Large intestine (tissue), 3 donors: ENCODE results near the gene KL. TPM values are rescaled to one million over a fixed set of nuclear protein-coding genes. Genes with fewer than 3 reads are reported as not detected.

ENCODE experiments used
- DNase-seq, 2 donors: peaks; one replicate each; pipeline versions ENCODE4 v3.0.0 to v3.0.0-alpha.2; 2013
- H3K27ac ChIP-seq: one replicate; pipeline ENCODE4 v1.5.1; 2013; ENCODE audit warnings: low read length
- H3K27me3 ChIP-seq: 2 replicates; pipeline ENCODE4 v1.6.1; 2013; ENCODE audit warnings: low read length; ENCODE audit not compliant: control insufficient read depth, insufficient read depth
- H3K36me3 ChIP-seq: 2 replicates; pipeline ENCODE4 v1.6.1; 2013; ENCODE audit warnings: low read length; ENCODE audit not compliant: control insufficient read depth, insufficient read depth
- H3K4me1 ChIP-seq: one replicate; pipeline ENCODE4 v1.6.1; 2013; ENCODE audit warnings: low read length; ENCODE audit not compliant: control insufficient read depth, insufficient read depth
- H3K4me3 ChIP-seq: one replicate; pipeline ENCODE4 v1.5.1; 2013; ENCODE audit warnings: low read length
- H3K9me3 ChIP-seq: one replicate; pipeline ENCODE4 v1.6.1; 2013; ENCODE audit warnings: mild to moderate bottlenecking, low read depth, low read length, moderate library complexity; ENCODE audit not compliant: control insufficient read depth
- WGBS: methylation state at CpG from one replicate; pipeline ENCODE4 v1.1.5; 2013; ENCODE audit warnings: low lambda C conversion rate; ENCODE audit not compliant: insufficient coverage; 5-methylcytosine and 5-hydroxymethylcytosine counted together
- polyA plus RNA-seq: library from polyadenylated mRNA; unstranded; fragments of 120-200 nt; gene quantifications from one replicate; pipeline ENCODE4 v1.2.1, GENCODE V29; 2013

Gene KL
- polyA plus RNA-seq, 1 donor, result 3.9 TPM

DNA sequence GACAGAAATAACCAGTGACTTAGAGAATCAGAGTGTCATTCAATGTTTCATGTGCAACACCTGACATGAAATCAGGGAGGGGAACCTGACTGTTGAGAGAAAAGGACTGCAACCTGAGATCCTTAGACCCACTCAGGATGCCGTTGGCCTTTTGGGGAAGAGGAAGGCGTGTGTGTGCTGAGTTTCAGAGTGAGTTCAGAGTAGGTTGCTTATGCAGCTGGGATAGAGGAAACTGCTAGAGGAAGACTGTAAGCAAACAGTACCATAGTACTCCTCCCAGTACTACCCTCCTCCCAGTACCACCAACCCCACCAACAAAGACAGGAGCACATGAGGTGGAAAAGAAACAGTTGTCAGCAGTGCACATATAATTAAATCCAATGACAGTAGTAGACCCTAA is 63.7 kb downstream of the KL start:
- Histone ChIP-seq H3K4me1 (peaks cover 21% of the 10 kb centered on the region), H3K27ac (no peak overlapping the region), H3K9me3 (no peaks in the 10 kb centered on the region), H3K27me3 (no peaks in the 10 kb centered on the region), H3K36me3 (no peaks in the 10 kb centered on the region), H3K4me3 (no peak overlapping the region)
- DNase-seq, result no peak
- no CpG with 5 or more reads among the region's 2 CpGs for WGBS

DNA sequence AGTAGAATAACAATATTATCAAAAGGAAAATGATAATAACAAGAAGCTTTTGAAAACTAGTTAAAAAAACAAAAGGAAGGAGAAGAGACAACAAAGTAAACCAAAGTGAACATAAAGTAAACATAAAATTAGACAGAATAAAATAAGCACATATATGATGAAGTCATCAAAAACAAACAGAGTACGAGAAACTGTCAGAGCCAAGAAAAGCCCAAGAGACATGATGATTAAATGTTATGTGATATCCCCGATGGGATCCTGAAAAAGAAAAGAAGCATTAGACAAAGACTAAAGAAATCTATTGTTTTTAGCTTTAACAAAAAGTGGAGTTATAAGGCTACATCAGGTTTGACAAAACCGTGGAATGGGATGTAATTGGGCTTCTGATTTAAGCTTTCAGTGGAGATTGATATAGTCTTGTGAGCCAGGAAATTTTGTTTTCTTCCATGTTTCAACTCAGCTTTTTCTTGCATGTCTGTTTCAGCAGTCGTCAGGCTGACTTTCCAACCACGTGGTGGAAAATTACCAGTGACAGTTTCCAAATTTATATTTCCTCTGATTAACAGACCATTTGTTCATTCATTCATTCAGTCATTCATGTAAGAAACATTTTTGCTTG is 64.9 kb downstream of the KL start:
- no peak overlapping the region for H3K27ac ChIP-seq
- no peaks in the 10 kb centered on the region for H3K36me3 ChIP-seq
- 74% methylated on average over 4 of the region's 5 CpGs for WGBS
- DNase-seq, result no peak
- no peaks in the 10 kb centered on the region for H3K9me3 ChIP-seq
- H3K4me3 ChIP-seq, result no peak overlapping the region
- H3K4me1 ChIP-seq, result peaks cover 11% of the 10 kb centered on the region
- no peaks in the 10 kb centered on the region for H3K27me3 ChIP-seq

DNA sequence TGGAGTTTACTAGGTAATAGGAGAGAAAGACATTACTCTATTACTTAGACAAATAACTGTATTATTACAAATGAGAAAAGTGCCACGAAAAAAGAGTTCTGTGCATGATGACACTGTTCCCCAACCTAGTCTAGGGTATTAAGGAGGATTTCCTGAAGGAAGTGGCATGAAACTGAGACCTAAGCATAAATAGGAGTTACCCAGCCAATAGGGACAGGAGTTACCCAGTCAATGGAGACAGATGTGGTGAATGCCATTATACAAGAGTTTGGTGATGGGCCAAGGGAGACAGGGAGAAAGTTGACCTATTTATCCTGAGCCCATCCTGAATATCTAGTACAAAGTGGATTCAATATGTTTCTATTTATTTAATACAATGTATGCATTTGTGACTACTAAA is 65.4 kb downstream of the KL start:
- no CpG with 5 or more reads among the region's 1 CpG for WGBS
- Histone ChIP-seq H3K4me1 (peaks cover 5% of the 10 kb centered on the region), H3K27me3 (no peaks in the 10 kb centered on the region), H3K4me3 (no peak overlapping the region), H3K27ac (no peak overlapping the region), H3K9me3 (no peaks in the 10 kb centered on the region), H3K36me3 (no peaks in the 10 kb centered on the region)
- DNase-seq, result no peak

DNA sequence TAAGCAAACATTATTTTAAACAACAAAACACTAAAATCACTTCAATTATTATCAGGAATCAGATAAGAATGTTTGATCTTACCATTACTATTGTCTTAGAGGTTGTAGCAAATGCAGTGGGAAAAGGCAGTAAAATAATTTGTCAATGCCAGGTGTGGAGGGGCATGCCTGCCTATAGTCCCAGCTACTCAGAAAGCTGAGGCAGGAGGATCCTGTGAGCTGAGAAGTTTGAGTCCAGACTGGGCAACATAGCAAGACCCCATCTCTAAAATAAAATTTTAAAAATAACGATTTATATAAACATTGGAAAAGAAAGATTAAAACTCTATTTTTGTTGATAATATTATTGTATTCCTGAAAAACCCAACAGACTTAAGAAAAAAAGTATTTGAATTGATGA is 66.8 kb downstream of the KL start:
- Histone ChIP-seq H3K27ac (no peak overlapping the region), H3K9me3 (no peaks in the 10 kb centered on the region), H3K36me3 (no peaks in the 10 kb centered on the region), H3K4me3 (no peak overlapping the region), H3K4me1 (peaks cover 10% of the 10 kb centered on the region), H3K27me3 (no peaks in the 10 kb centered on the region)
- 88% methylated on average over 1 of the region's 1 CpG for WGBS
- DNase-seq, result no peak

DNA sequence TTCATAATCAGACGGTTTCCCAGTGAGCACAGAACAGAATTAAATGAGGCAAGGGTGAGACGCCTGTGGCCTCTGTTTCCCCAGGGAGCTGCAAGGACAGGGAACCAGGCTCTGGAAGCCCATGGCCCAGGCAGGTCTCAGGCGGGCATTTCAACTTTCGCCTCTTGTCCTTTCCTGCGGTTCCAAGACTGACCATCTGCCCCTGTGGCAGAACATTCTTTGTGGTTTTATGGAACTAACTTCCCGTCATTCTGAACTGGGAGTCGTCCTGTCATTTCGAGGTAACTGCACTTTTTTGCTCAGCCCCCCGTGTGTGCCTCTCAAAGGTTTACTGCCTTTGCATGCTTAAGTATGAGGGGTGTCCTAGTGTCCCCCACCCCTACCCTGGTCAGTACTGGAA is 70.9 kb downstream of the KL start:
- Histone ChIP-seq H3K36me3 (no peaks in the 10 kb centered on the region), H3K9me3 (no peaks in the 10 kb centered on the region), H3K4me3 (no peak overlapping the region), H3K4me1 (peaks cover 15% of the 10 kb centered on the region), H3K27me3 (no peaks in the 10 kb centered on the region), H3K27ac (no peak overlapping the region)
- no CpG with 5 or more reads among the region's 9 CpGs for WGBS
- no peak for DNase-seq

DNA sequence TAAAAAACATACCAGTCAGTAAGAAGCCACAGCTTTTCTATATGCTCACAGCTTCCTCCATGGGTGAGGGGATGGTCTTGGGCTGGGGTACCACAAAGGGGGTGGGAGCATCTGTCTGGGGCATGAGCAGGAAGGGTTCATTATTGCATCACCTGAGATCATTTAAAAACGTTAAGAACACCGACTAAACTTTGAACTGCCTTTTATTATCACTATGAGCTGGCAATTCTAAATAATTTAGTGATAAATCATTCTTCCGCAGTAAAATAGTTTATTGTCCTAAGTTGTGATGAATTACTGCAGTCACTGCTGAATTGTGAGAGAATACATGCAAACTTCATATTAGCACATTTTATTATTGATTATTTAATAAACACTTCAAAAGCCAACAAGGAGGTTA is 71.6 kb downstream of the KL start:
- no peaks in the 10 kb centered on the region for H3K36me3 ChIP-seq
- H3K4me3 ChIP-seq, result no peak overlapping the region
- H3K27me3 ChIP-seq, result no peaks in the 10 kb centered on the region
- H3K27ac ChIP-seq, result no peak overlapping the region
- 10% methylated on average over 2 of the region's 3 CpGs for WGBS
- peak; percentile 38 to 81 for DNase-seq
- no peaks in the 10 kb centered on the region for H3K9me3 ChIP-seq
- H3K4me1 ChIP-seq, result peaks cover 15% of the 10 kb centered on the region

DNA sequence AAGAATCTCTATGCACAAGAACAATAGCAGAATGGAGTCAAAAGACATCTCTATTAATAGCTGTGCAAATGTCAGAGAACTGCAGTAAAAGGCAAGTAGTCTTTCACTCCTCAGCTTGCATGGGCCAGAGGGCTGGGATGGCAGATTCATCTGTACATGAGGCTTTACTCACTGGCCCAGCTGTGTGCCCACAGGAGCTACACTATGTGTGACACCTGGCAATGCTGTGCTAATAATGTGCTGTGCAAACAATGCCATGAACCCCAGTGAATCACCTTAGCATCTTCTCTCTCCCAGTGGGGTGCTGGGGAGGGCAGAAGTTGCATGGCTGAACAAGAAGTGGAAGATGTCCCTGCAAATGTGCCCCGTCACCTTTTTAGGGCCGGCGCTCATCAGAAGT is 73.1 kb downstream of the KL start:
- no peak for DNase-seq
- no peak overlapping the region for H3K27ac ChIP-seq
- WGBS, result no CpG with 5 or more reads among the region's 3 CpGs
- H3K36me3 ChIP-seq, result no peaks in the 10 kb centered on the region
- H3K4me3 ChIP-seq, result no peak overlapping the region
- no peaks in the 10 kb centered on the region for H3K9me3 ChIP-seq
- H3K4me1 ChIP-seq, result peaks cover 15% of the 10 kb centered on the region
- H3K27me3 ChIP-seq, result no peaks in the 10 kb centered on the region

DNA sequence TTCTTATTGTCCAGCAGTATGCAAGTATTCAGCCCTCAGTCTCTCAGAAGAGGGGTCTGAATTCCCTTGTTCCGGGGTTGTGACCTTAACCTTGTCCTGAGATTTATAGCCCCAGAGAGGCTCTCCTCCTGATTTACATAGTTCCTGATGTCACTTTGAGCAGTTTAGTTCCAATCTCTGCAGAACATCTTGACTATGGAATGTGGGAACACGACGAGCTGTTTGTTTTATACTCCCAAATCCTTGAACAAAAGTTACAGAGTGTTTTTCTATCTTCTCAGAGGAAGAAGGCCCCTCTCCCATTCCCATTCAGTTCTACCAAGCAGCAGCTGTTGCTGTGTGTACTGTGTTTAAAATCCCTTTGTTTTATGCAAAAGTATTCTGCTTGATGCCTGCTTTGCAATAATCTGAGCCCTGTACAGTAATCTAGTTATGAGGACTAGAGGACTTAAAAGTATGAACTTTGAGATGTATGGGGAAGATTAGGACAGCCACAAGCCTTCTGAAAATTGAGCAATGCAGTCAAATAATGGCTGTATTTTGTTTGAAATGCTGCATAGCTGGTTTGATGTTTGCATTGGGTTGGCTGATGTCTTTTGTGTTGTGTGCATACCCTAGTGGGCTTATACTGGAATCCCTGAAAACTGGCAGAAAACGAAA is 74.7 kb downstream of the KL start:
- no peak for DNase-seq
- Histone ChIP-seq H3K27me3 (no peaks in the 10 kb centered on the region), H3K4me3 (no peak overlapping the region), H3K4me1 (peaks cover 15% of the 10 kb centered on the region), H3K27ac (no peak overlapping the region), H3K36me3 (no peaks in the 10 kb centered on the region), H3K9me3 (no peaks in the 10 kb centered on the region)
- WGBS, result 75% methylated on average over 1 of the region's 4 CpGs

DNA sequence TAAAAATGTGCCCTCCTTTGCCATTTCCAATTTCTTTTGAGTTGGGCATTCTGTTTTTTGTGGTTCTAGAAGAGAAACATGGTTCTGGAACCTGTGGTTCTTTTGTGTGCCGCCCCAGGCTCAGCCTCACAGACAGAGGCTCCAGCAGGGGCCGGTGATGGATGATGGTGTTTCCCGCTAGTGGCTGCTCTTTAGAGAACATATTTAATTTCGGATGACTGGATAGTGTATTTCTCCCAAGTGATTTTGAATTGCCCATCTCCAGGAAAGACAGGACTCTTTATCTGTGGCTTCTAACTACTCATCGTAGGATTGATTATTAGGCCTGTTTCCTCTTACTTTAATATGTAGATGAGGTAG is 75.2 kb downstream of the KL start:
- H3K9me3 ChIP-seq, result no peaks in the 10 kb centered on the region
- H3K27ac ChIP-seq, result no peak overlapping the region
- H3K4me1 ChIP-seq, result peaks cover 15% of the 10 kb centered on the region
- no CpG with 5 or more reads among the region's 5 CpGs for WGBS
- H3K4me3 ChIP-seq, result no peak overlapping the region
- no peak for DNase-seq
- H3K27me3 ChIP-seq, result no peaks in the 10 kb centered on the region
- H3K36me3 ChIP-seq, result no peaks in the 10 kb centered on the region

DNA sequence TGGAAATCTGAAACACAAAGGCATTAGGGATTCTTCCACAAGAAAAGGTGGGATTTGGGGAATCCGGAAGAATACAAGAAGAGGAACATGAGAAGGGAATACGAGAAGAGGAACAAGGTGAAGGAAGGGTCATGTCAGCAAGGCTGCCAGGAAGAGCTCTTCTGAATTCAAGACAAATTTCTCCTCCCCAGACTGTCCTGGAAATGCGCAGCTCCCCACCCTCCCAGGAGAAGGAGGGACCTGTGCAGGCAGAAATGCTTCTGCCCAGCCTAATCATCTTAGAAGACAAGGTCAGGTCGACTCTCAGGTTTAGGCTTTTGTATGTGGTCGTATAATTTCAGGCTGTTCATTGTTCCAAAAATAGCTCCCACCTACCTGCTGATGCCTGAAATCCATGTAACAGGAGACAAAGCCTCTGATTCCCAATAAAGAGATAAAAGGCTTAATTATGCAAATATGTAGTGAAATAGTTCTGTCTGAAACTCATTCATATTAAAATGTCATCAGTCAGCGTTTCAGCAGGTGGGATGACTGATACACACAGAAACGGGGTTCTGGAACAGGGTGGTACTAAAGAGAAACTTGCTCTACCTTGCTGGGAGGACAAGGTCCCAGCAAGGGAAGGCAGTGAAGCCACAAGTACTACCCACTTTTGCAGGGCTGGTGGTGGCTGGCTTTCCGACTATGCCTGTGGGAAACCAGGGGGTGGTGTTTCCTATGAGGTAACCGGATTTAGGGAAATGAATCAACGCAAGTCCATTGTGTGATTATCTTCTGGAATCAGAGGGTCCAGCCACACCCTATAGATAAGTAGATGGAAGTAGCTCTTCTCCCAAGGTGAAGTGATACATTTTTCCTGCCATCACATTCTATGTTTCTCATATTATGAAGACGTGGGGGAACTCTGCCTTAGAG is 76.1 kb downstream of the KL start:
- no peak for DNase-seq
- no peak overlapping the region for H3K27ac ChIP-seq
- H3K9me3 ChIP-seq, result no peaks in the 10 kb centered on the region
- H3K36me3 ChIP-seq, result no peaks in the 10 kb centered on the region
- H3K4me1 ChIP-seq, result peaks cover 11% of the 10 kb centered on the region
- H3K27me3 ChIP-seq, result no peaks in the 10 kb centered on the region
- 73% methylated on average over 5 of the region's 11 CpGs for WGBS
- H3K4me3 ChIP-seq, result no peak overlapping the region
